Tibial nerve (tissue), 4 donors: ENCODE results near the gene SIRPA. TPM values are rescaled to one million over a fixed set of nuclear protein-coding genes. Genes with fewer than 3 reads are reported as not detected.

ENCODE experiments used
- DNase-seq, 2 donors: peaks; one replicate each; pipeline ENCODE4 v3.0.0-alpha.2; 2019; ENCODE audit warnings: low spot score in 2 of 2
- H3K27ac ChIP-seq, 4 donors: fragments of 200-600 bp; sonication (generic) in 3 of 4; one replicate each; pipeline ENCODE4 v1.5.1; 2017 to 2019; ENCODE audit warnings: mild to moderate bottlenecking in 1 of 4
- H3K27me3 ChIP-seq, 2 donors: fragments of 200-600 bp; sonication (generic) in 1 of 2; one replicate each; pipeline versions ENCODE4 v1.5.1 to v1.6.0; 2017 to 2019
- H3K36me3 ChIP-seq, 3 donors: fragments of 200-600 bp; sonication (generic); one replicate each; pipeline ENCODE4 v1.5.1; 2018 to 2019
- H3K4me1 ChIP-seq, 4 donors: fragments of 200-600 bp; sonication (generic) in 3 of 4; one replicate each; pipeline ENCODE4 v1.5.1; 2017 to 2019
- H3K4me3 ChIP-seq, 4 donors: fragments of 200-600 bp; sonication (generic) in 3 of 4; one replicate each; pipeline ENCODE4 v1.5.1; 2017 to 2019; ENCODE audit warnings: mild to moderate bottlenecking in 1 of 4, moderate library complexity in 1 of 4
- H3K9me3 ChIP-seq, 4 donors: fragments of 200-600 bp; sonication (generic) in 3 of 4; one replicate each; pipeline ENCODE4 v1.5.1; 2017 to 2019
- CTCF ChIP-seq, 5 experiments: fragments of 200-600 bp in 3 of 5; fragments of 450-650 bp in 2 of 5; sonication (generic) in 3 of 5; IDR thresholded peaks; one replicate each; pipeline ENCODE4 v1.5.1; 2016 to 2019; ENCODE audit warnings: antibody characterized with exemption in 5 of 5, mild to moderate bottlenecking in 3 of 5, moderate library complexity in 2 of 5
- EP300 ChIP-seq, 2 donors: sonication (generic); formaldehyde crosslinking; IDR thresholded peaks; one replicate each; pipeline ENCODE4 v1.6.1; 2017; ENCODE audit warnings: antibody characterized with exemption in 2 of 2, mild to moderate bottlenecking in 1 of 2
- POLR2A ChIP-seq, 2 donors: fragments of 450-650 bp; IDR thresholded peaks; one replicate each; pipeline ENCODE4 v1.6.1; 2017; ENCODE audit warnings: antibody characterized with exemption in 2 of 2, mild to moderate bottlenecking in 2 of 2, moderate library complexity in 2 of 2
- WGBS, 2 donors: methylation state at CpG; one replicate each; pipeline ENCODE4 v1.1.5; 2018; 5-methylcytosine and 5-hydroxymethylcytosine counted together
- total RNA-seq, 4 donors: library from RNA; depleted of rRNA; stranded (reverse); fragments of >200 nt; gene quantifications; one replicate each; pipeline ENCODE4 v1.1.0, GENCODE V29; 2016

SIRPA gene
- total RNA-seq, 4 donors from 2014 or later: 31.7 to 53.0 (median 41.1) TPM

- H3K4me3 ChIP-seq: no peak overlapping the region
- DNase-seq: no peak
- no peak overlapping the region for H3K27ac ChIP-seq
- H3K4me1 ChIP-seq: peaks cover 0 to 8% (median 0%) of the 10 kb centered on the region in 4 donors
- no peaks in the 10 kb centered on the region for H3K27me3 ChIP-seq
- H3K9me3 ChIP-seq: peaks cover 0 to 7% (median 0%) of the 10 kb centered on the region in 4 donors
- no peak for TF ChIP-seq CTCF (IDR thresholded peaks at IDR 0.05)
- TF ChIP-seq EP300 (IDR thresholded peaks at IDR 0.05): no peak
- no peak for TF ChIP-seq POLR2A (IDR thresholded peaks at IDR 0.05)
- H3K36me3 ChIP-seq: no peaks in the 10 kb centered on the region
- WGBS, 2 donors: 91 to 94% methylated on average over 3 of the region's 3 CpGs
These were observed 22.6 kb upstream of the SIRPA start for GRCh38 chr20:1872459-1873097.

GRCh38 chr20:1874450-1875182 is 20.6 kb upstream of the SIRPA start:
- TF ChIP-seq CTCF (IDR thresholded peaks at IDR 0.05) (no peak), POLR2A (IDR thresholded peaks at IDR 0.05) (no peak), EP300 (IDR thresholded peaks at IDR 0.05) (peak in 1 of 2 donors; percentile 29)
- 51 to 65% methylated on average over 18 to 19 of the region's 19 CpGs for WGBS, 2 donors
- Histone ChIP-seq H3K4me1 (peaks cover 0 to 8% (median 0%) of the 10 kb centered on the region in 4 donors), H3K27ac (no peak overlapping the region), H3K27me3 (no peaks in the 10 kb centered on the region), H3K4me3 (no peak overlapping the region), H3K9me3 (peaks cover 0 to 7% (median 0%) of the 10 kb centered on the region in 4 donors), H3K36me3 (no peaks in the 10 kb centered on the region)
- DNase-seq: no peak

- TF ChIP-seq CTCF (IDR thresholded peaks at IDR 0.05): no peak
- no peak for TF ChIP-seq EP300 (IDR thresholded peaks at IDR 0.05)
- no peak for TF ChIP-seq POLR2A (IDR thresholded peaks at IDR 0.05)
- no peaks in the 10 kb centered on the region for H3K27me3 ChIP-seq
- H3K27ac ChIP-seq: no peak overlapping the region
- DNase-seq: no peak
- 66% methylated on average over 4 of the region's 4 CpGs for whole genome bisulfite sequencing, 2 donors
- peaks cover 0 to 8% (median 0%) of the 10 kb centered on the region in 4 donors for H3K4me1 ChIP-seq
- peaks cover 0 to 7% (median 0%) of the 10 kb centered on the region in 4 donors for H3K9me3 ChIP-seq
- H3K4me3 ChIP-seq: no peak overlapping the region
- H3K36me3 ChIP-seq: no peaks in the 10 kb centered on the region
These were observed 20.0 kb upstream of the SIRPA start for GRCh38 chr20:1875183-1875554.

GRCh38 chr20:1875762-1876161 is 19.4 kb upstream of the SIRPA start:
- Histone ChIP-seq H3K4me1 (peaks cover 0 to 9% (median 0%) of the 10 kb centered on the region in 4 donors), H3K4me3 (no peak overlapping the region), H3K9me3 (peaks cover 0 to 7% (median 0%) of the 10 kb centered on the region in 4 donors), H3K27me3 (no peaks in the 10 kb centered on the region), H3K36me3 (no peaks in the 10 kb centered on the region), H3K27ac (no peak overlapping the region)
- 59 to 67% methylated on average over 7 of the region's 7 CpGs for WGBS, 2 donors
- TF ChIP-seq EP300 (IDR thresholded peaks at IDR 0.05) (no peak), CTCF (IDR thresholded peaks at IDR 0.05) (no peak), POLR2A (IDR thresholded peaks at IDR 0.05) (no peak)
- no peak for DNase-seq
